ENCODE data around the gene CEP89.

The CEP89 gene

GRCh38 chr19:32880622-32881021, 91.1 kb downstream of the CEP89 start:
- Histone ChIP-seq H3K4me3 (ENCODE audit: low read length in 2 of 2) (no peak overlapping the region), H2BK15ac (ENCODE audit: low read length) (no peak overlapping the region), H4K91ac (ENCODE audit: low read depth, low read length, poor library complexity) (no peak overlapping the region), H2BK5ac (ENCODE audit: low read length) (no peak overlapping the region), H2BK120ac (ENCODE audit: low read depth, low read length) (no peak overlapping the region), H3K36me3 (replicated peaks in 1 of 2; ENCODE audit: control insufficient read depth in 2 of 2, insufficient read depth in 2 of 2, low read length in 2 of 2) (peaks cover 10 to 34% of the 10 kb centered on the region in 2 donors), H3K9ac (ENCODE audit: low read depth, low read length, poor library complexity) (no peak overlapping the region), H3K9me3 (replicated peaks in 1 of 2; ENCODE audit: control insufficient read depth in 2 of 2, insufficient read depth in 1 of 2, low read depth in 1 of 2, low read length in 2 of 2) (peaks cover 0 to 2% of the 10 kb centered on the region in 2 donors), H3K18ac (ENCODE audit: low read length) (no peak overlapping the region), H3K27ac (replicated peaks; ENCODE audit: low read length) (no peak overlapping the region), H2AK5ac (ENCODE audit: low read depth, low read length) (no peak overlapping the region), H3K4ac (ENCODE audit: low read length) (no peak overlapping the region), H3K27me3 (ENCODE audit: control insufficient read depth in 3 of 3, insufficient read depth in 3 of 3, low read depth in 1 of 3, low read length in 3 of 3) (no peaks in the 10 kb centered on the region), H3K4me1 (ENCODE audit: control insufficient read depth in 2 of 2, insufficient read depth in 1 of 2, low read depth in 1 of 2, low read length in 2 of 2) (peaks cover 0 to under 1% of the 10 kb centered on the region in 2 donors), H3K14ac (ENCODE audit: low read length) (no peak overlapping the region), H2BK12ac (ENCODE audit: low read length) (no peak overlapping the region), H3K79me1 (ENCODE audit: low read depth, low read length) (no peaks in the 10 kb centered on the region), H4K8ac (ENCODE audit: low read depth, low read length) (no peak overlapping the region), H2AFZ (ENCODE audit: low read length) (no peak overlapping the region), H3K23ac (ENCODE audit: low read depth, low read length, poor library complexity) (no peak overlapping the region), H3K4me2 (ENCODE audit: insufficient read depth, low read length, poor library complexity, severe bottlenecking) (no peak overlapping the region)
- no peak for DNase-seq (ENCODE audit: low spot score)
- WGBS, 2 donors (ENCODE audit: extremely low coverage in 2 of 2, insufficient read length in 2 of 2, insufficient replicate concordance in 1 of 2), result no CpG with 5 or more reads among the region's 2 CpGs

DNA sequence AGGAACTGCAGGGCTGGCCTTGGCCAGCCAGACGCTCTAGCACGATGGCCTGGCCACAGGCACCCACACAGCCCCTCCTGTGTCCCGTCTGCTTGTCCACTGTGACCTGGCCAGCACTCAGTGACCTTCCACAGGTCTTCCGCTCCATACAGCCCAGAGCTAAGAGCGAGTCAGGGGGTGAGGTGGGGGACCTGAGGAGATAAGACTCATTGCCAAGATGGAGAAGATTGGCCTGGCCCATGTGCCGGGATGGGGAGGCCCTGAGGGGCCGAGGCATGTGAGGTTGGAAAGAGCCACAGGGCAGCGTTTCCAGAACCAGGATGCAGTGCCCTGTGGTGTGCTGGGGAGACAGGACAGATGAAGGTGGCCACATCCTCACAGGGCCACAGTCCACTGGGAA, 92.0 kb downstream of the CEP89 start:
- H2BK5ac ChIP-seq (ENCODE audit: low read length), result no peak overlapping the region
- H3K79me1 ChIP-seq (ENCODE audit: low read depth, low read length), result no peaks in the 10 kb centered on the region
- peak overlapping the region; percentile 7 for H3K9ac ChIP-seq (ENCODE audit: low read depth, low read length, poor library complexity)
- H2BK12ac ChIP-seq (ENCODE audit: low read length), result no peak overlapping the region
- H2BK15ac ChIP-seq (ENCODE audit: low read length), result no peak overlapping the region
- H3K4me3 ChIP-seq (ENCODE audit: low read length in 2 of 2), result peak overlapping the region in 1 of 2 donors; percentile 31
- peaks cover 10 to 34% of the 10 kb centered on the region in 2 donors for H3K36me3 ChIP-seq (replicated peaks in 1 of 2; ENCODE audit: control insufficient read depth in 2 of 2, insufficient read depth in 2 of 2, low read length in 2 of 2)
- no peak overlapping the region for H3K23ac ChIP-seq (ENCODE audit: low read depth, low read length, poor library complexity)
- no peak overlapping the region for H4K8ac ChIP-seq (ENCODE audit: low read depth, low read length)
- H3K18ac ChIP-seq (ENCODE audit: low read length), result no peak overlapping the region
- no peak overlapping the region for H2AK5ac ChIP-seq (ENCODE audit: low read depth, low read length)
- no CpG with 5 or more reads among the region's 8 CpGs for WGBS, 2 donors (ENCODE audit: extremely low coverage in 2 of 2, insufficient read length in 2 of 2, insufficient replicate concordance in 1 of 2)
- H3K4me2 ChIP-seq (ENCODE audit: insufficient read depth, low read length, poor library complexity, severe bottlenecking), result no peak overlapping the region
- no peak overlapping the region for H4K91ac ChIP-seq (ENCODE audit: low read depth, low read length, poor library complexity)
- no peak overlapping the region for H3K14ac ChIP-seq (ENCODE audit: low read length)
- H3K4ac ChIP-seq (ENCODE audit: low read length), result no peak overlapping the region
- H3K9me3 ChIP-seq (replicated peaks in 1 of 2; ENCODE audit: control insufficient read depth in 2 of 2, insufficient read depth in 1 of 2, low read depth in 1 of 2, low read length in 2 of 2), result peaks cover 0 to 2% of the 10 kb centered on the region in 2 donors
- no peak overlapping the region for H2AFZ ChIP-seq (ENCODE audit: low read length)
- no peaks in the 10 kb centered on the region for H3K27me3 ChIP-seq (ENCODE audit: control insufficient read depth in 3 of 3, insufficient read depth in 3 of 3, low read depth in 1 of 3, low read length in 3 of 3)
- peaks cover 0 to 5% of the 10 kb centered on the region in 2 donors for H3K4me1 ChIP-seq (ENCODE audit: control insufficient read depth in 2 of 2, insufficient read depth in 1 of 2, low read depth in 1 of 2, low read length in 2 of 2)
- H2BK120ac ChIP-seq (ENCODE audit: low read depth, low read length), result no peak overlapping the region
- no peak for DNase-seq (ENCODE audit: low spot score)
- no peak overlapping the region for H3K27ac ChIP-seq (replicated peaks; ENCODE audit: low read length)

GRCh38 chr19:32878988-32879387, 92.8 kb downstream of the CEP89 start:
- Histone ChIP-seq H3K4me2 (ENCODE audit: insufficient read depth, low read length, poor library complexity, severe bottlenecking) (no peak overlapping the region), H3K9ac (ENCODE audit: low read depth, low read length, poor library complexity) (no peak overlapping the region), H3K14ac (ENCODE audit: low read length) (no peak overlapping the region), H2BK120ac (ENCODE audit: low read depth, low read length) (no peak overlapping the region), H2AK5ac (ENCODE audit: low read depth, low read length) (no peak overlapping the region), H3K27ac (replicated peaks; ENCODE audit: low read length) (no peak overlapping the region), H2BK12ac (ENCODE audit: low read length) (no peak overlapping the region), H3K79me1 (ENCODE audit: low read depth, low read length) (no peaks in the 10 kb centered on the region), H2BK5ac (ENCODE audit: low read length) (no peak overlapping the region), H3K4me1 (ENCODE audit: control insufficient read depth in 2 of 2, insufficient read depth in 1 of 2, low read depth in 1 of 2, low read length in 2 of 2) (peaks cover 0 to 5% of the 10 kb centered on the region in 2 donors), H3K4ac (ENCODE audit: low read length) (no peak overlapping the region), H3K36me3 (replicated peaks in 1 of 2; ENCODE audit: control insufficient read depth in 2 of 2, insufficient read depth in 2 of 2, low read length in 2 of 2) (peaks cover 10 to 34% of the 10 kb centered on the region in 2 donors), H3K18ac (ENCODE audit: low read length) (no peak overlapping the region), H2AFZ (ENCODE audit: low read length) (no peak overlapping the region), H4K8ac (ENCODE audit: low read depth, low read length) (no peak overlapping the region), H3K4me3 (ENCODE audit: low read length in 2 of 2) (no peak overlapping the region), H3K23ac (ENCODE audit: low read depth, low read length, poor library complexity) (no peak overlapping the region), H2BK15ac (ENCODE audit: low read length) (no peak overlapping the region), H3K27me3 (ENCODE audit: control insufficient read depth in 3 of 3, insufficient read depth in 3 of 3, low read depth in 1 of 3, low read length in 3 of 3) (no peaks in the 10 kb centered on the region), H4K91ac (ENCODE audit: low read depth, low read length, poor library complexity) (no peak overlapping the region), H3K9me3 (replicated peaks in 1 of 2; ENCODE audit: control insufficient read depth in 2 of 2, insufficient read depth in 1 of 2, low read depth in 1 of 2, low read length in 2 of 2) (peaks cover 0 to 2% of the 10 kb centered on the region in 2 donors)
- no peak for DNase-seq (ENCODE audit: low spot score)
- WGBS, 2 donors (ENCODE audit: extremely low coverage in 2 of 2, insufficient read length in 2 of 2, insufficient replicate concordance in 1 of 2), result no CpG with 5 or more reads among the region's 12 CpGs

GRCh38 chr19:32877977-32878745, 93.6 kb downstream of the CEP89 start:
- no peak overlapping the region for H4K91ac ChIP-seq (ENCODE audit: low read depth, low read length, poor library complexity)
- H3K4ac ChIP-seq (ENCODE audit: low read length), result no peak overlapping the region
- H2BK15ac ChIP-seq (ENCODE audit: low read length), result no peak overlapping the region
- no peak overlapping the region for H3K4me2 ChIP-seq (ENCODE audit: insufficient read depth, low read length, poor library complexity, severe bottlenecking)
- no peak overlapping the region for H2BK12ac ChIP-seq (ENCODE audit: low read length)
- no peak overlapping the region for H2AFZ ChIP-seq (ENCODE audit: low read length)
- H2AK5ac ChIP-seq (ENCODE audit: low read depth, low read length), result no peak overlapping the region
- no peak overlapping the region for H3K9ac ChIP-seq (ENCODE audit: low read depth, low read length, poor library complexity)
- no peak overlapping the region for H3K14ac ChIP-seq (ENCODE audit: low read length)
- DNase-seq (ENCODE audit: low spot score), result no peak
- no peak overlapping the region for H4K8ac ChIP-seq (ENCODE audit: low read depth, low read length)
- H3K4me1 ChIP-seq (ENCODE audit: control insufficient read depth in 2 of 2, insufficient read depth in 1 of 2, low read depth in 1 of 2, low read length in 2 of 2), result peaks cover 0 to 5% of the 10 kb centered on the region in 2 donors
- WGBS, 2 donors (ENCODE audit: extremely low coverage in 2 of 2, insufficient read length in 2 of 2, insufficient replicate concordance in 1 of 2), result no CpG with 5 or more reads among the region's 14 CpGs
- H3K23ac ChIP-seq (ENCODE audit: low read depth, low read length, poor library complexity), result no peak overlapping the region
- peaks cover 10 to 32% of the 10 kb centered on the region in 2 donors for H3K36me3 ChIP-seq (replicated peaks in 1 of 2; ENCODE audit: control insufficient read depth in 2 of 2, insufficient read depth in 2 of 2, low read length in 2 of 2)
- no peak overlapping the region for H3K27ac ChIP-seq (replicated peaks; ENCODE audit: low read length)
- H3K18ac ChIP-seq (ENCODE audit: low read length), result no peak overlapping the region
- no peaks in the 10 kb centered on the region for H3K27me3 ChIP-seq (ENCODE audit: control insufficient read depth in 3 of 3, insufficient read depth in 3 of 3, low read depth in 1 of 3, low read length in 3 of 3)
- peaks cover 0 to 2% of the 10 kb centered on the region in 2 donors for H3K9me3 ChIP-seq (replicated peaks in 1 of 2; ENCODE audit: control insufficient read depth in 2 of 2, insufficient read depth in 1 of 2, low read depth in 1 of 2, low read length in 2 of 2)
- no peak overlapping the region for H2BK5ac ChIP-seq (ENCODE audit: low read length)
- no peaks in the 10 kb centered on the region for H3K79me1 ChIP-seq (ENCODE audit: low read depth, low read length)
- no peak overlapping the region for H2BK120ac ChIP-seq (ENCODE audit: low read depth, low read length)
- no peak overlapping the region for H3K4me3 ChIP-seq (ENCODE audit: low read length in 2 of 2)

Measured in neuronal stem cell (in vitro differentiated cells).